ENCODE measurements around the gene ZNF540.

ZNF540 gene

DNA sequence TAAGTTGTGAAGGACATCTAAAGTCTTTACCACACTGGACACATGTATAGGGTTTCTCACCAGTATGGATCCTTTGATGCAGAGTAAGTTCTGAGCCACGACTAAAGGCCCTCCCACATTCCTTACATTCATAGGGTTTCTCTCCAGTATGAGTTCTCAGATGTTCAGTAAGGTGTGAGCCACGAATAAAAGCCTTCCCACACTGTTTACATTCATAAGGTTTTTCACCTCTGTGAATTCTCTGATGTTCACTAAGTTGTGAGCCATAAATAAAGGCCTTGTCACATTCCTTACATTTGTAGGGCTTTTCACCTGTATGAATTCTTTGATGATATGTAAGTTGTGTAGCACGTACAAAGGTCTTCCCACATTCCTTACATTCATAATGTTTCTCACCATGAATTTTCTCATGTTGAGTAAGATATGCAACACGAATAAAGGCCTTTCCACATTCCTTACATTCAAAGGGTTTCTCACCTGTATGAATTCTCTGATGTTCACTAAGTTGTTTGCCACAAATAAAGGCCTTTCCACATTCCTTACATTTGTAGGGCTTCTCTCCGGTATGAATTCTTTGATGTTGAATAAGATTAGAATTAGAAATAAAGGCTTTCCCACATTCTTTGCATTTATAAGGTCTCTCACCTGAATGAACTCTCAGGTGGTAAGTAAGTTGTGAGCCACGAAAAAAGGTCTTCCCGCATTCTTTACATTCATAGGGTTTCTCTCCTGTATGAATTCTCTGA lies 29.9 kb upstream of the ZNF540 start:
- Histone ChIP-seq H4K20me1 (ENCODE audit: control insufficient read depth, insufficient read depth, low read depth, low read length) (no peaks in the 10 kb centered on the region), H3K4me2 (ENCODE audit: low read length) (no peak overlapping the region), H3K36me3 (ENCODE audit: control insufficient read depth, low read length) (0 out of 2 replicates have a peak, but pooled peaks cover 2% of the 10 kb centered on the region), H3K27ac (ENCODE audit: low read depth, low read length) (no peak overlapping the region), H3F3A (ENCODE audit: control insufficient read depth, insufficient read depth) (no peaks in the 10 kb centered on the region), H3K27me3 (ENCODE audit: control insufficient read depth, low read length) (no peaks in the 10 kb centered on the region), H3K79me2 (ENCODE audit: control insufficient read depth, low read length) (no peaks in the 10 kb centered on the region), H3K4me1 (ENCODE audit: control insufficient read depth, low read length) (no peaks in the 10 kb centered on the region), H3K9me3 (ENCODE audit: control insufficient read depth, insufficient read depth, low read length) (peaks cover 56% of the 10 kb centered on the region), H3K4me3 (ENCODE audit: low read length) (no peak overlapping the region), H3K9me2 (replicated peaks; ENCODE audit: control insufficient read depth, low read length) (no peaks in the 10 kb centered on the region)
- no peak for TF ChIP-seq EZH2phosphoT487 (IDR thresholded peaks at IDR 0.05; ENCODE audit: borderline replicate concordance, low read length)
- TF ChIP-seq, protein P1, sequence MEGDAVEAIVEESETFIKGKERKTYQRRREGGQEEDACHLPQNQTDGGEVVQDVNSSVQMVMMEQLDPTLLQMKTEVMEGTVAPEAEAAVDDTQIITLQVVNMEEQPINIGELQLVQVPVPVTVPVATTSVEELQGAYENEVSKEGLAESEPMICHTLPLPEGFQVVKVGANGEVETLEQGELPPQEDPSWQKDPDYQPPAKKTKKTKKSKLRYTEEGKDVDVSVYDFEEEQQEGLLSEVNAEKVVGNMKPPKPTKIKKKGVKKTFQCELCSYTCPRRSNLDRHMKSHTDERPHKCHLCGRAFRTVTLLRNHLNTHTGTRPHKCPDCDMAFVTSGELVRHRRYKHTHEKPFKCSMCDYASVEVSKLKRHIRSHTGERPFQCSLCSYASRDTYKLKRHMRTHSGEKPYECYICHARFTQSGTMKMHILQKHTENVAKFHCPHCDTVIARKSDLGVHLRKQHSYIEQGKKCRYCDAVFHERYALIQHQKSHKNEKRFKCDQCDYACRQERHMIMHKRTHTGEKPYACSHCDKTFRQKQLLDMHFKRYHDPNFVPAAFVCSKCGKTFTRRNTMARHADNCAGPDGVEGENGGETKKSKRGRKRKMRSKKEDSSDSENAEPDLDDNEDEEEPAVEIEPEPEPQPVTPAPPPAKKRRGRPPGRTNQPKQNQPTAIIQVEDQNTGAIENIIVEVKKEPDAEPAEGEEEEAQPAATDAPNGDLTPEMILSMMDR (IDR thresholded peaks at IDR 0.05; ENCODE audit: low read depth, low read length, poor library complexity, severe bottlenecking) = no peak

DNA sequence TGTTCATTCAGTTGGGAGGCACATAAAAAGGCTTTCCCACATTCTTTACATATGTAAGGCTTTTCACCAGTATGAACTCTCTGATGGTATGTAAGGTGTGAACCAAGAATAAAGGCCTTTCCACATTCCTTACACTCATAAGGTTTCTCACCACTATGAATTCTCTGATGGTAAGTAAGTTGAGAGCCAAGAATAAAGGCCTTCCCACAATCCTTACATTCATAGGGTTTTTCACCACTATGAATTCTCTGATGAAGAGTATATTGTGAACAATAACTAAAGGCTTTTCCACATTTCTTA lies 29.4 kb upstream of the ZNF540 start:
- H3K4me3 ChIP-seq (ENCODE audit: low read length) = no peak overlapping the region
- no peak overlapping the region for H3K4me2 ChIP-seq (ENCODE audit: low read length)
- H3K4me1 ChIP-seq (ENCODE audit: control insufficient read depth, low read length) = no peaks in the 10 kb centered on the region
- 0 out of 2 replicates have a peak, but pooled peaks cover 2% of the 10 kb centered on the region for H3K36me3 ChIP-seq (ENCODE audit: control insufficient read depth, low read length)
- H3F3A ChIP-seq (ENCODE audit: control insufficient read depth, insufficient read depth) = no peaks in the 10 kb centered on the region
- H3K9me3 ChIP-seq (ENCODE audit: control insufficient read depth, insufficient read depth, low read length) = peaks cover 61% of the 10 kb centered on the region
- H3K9me2 ChIP-seq (replicated peaks; ENCODE audit: control insufficient read depth, low read length) = no peaks in the 10 kb centered on the region
- H4K20me1 ChIP-seq (ENCODE audit: control insufficient read depth, insufficient read depth, low read depth, low read length) = no peaks in the 10 kb centered on the region
- H3K27me3 ChIP-seq (ENCODE audit: control insufficient read depth, low read length) = no peaks in the 10 kb centered on the region
- H3K27ac ChIP-seq (ENCODE audit: low read depth, low read length) = no peak overlapping the region
- no peaks in the 10 kb centered on the region for H3K79me2 ChIP-seq (ENCODE audit: control insufficient read depth, low read length)
- TF ChIP-seq, protein P1 (IDR thresholded peaks at IDR 0.05; ENCODE audit: low read depth, low read length, poor library complexity, severe bottlenecking) = no peak
- no peak for TF ChIP-seq EZH2phosphoT487 (IDR thresholded peaks at IDR 0.05; ENCODE audit: borderline replicate concordance, low read length)

DNA sequence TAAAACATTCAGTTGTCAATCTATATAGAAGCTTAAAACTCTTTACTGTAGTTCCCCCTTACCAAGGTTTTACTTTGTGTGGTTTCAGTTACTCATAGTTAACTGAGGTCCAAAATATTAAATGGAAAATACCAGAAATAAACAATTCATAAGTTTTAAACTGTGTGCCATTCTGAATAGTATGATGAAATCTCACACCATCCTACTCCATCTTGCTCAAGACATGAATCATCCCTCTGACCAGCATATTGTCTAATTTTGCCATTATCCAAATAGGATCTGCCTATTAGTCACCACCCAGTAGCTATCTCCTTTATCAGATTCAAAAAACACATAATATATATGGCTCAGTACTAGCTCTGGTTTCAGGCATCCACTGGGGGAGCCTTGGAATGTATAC lies 22.5 kb upstream of the ZNF540 start:
- H4K20me1 ChIP-seq (ENCODE audit: control insufficient read depth, insufficient read depth, low read depth, low read length) = no peaks in the 10 kb centered on the region
- peaks cover 27% of the 10 kb centered on the region; the same call in 1 of the 2 replicates for H3K9me3 ChIP-seq (ENCODE audit: control insufficient read depth, insufficient read depth, low read length)
- no peaks in the 10 kb centered on the region for H3K36me3 ChIP-seq (ENCODE audit: control insufficient read depth, low read length)
- no peaks in the 10 kb centered on the region for H3K27me3 ChIP-seq (ENCODE audit: control insufficient read depth, low read length)
- H3K4me3 ChIP-seq (ENCODE audit: low read length) = no peak overlapping the region
- no peak overlapping the region for H3K4me2 ChIP-seq (ENCODE audit: low read length)
- no peak overlapping the region for H3K27ac ChIP-seq (ENCODE audit: low read depth, low read length)
- no peaks in the 10 kb centered on the region for H3K79me2 ChIP-seq (ENCODE audit: control insufficient read depth, low read length)
- H3K4me1 ChIP-seq (ENCODE audit: control insufficient read depth, low read length) = no peaks in the 10 kb centered on the region
- H3F3A ChIP-seq (ENCODE audit: control insufficient read depth, insufficient read depth) = no peaks in the 10 kb centered on the region
- TF ChIP-seq EZH2phosphoT487 (IDR thresholded peaks at IDR 0.05; ENCODE audit: borderline replicate concordance, low read length) = no peak
- TF ChIP-seq, protein P1 (IDR thresholded peaks at IDR 0.05; ENCODE audit: low read depth, low read length, poor library complexity, severe bottlenecking) = no peak
- no peaks in the 10 kb centered on the region for H3K9me2 ChIP-seq (replicated peaks; ENCODE audit: control insufficient read depth, low read length)

All from DOHH2 (cell line).